ENCODE results near the gene SFR1.

DNA sequence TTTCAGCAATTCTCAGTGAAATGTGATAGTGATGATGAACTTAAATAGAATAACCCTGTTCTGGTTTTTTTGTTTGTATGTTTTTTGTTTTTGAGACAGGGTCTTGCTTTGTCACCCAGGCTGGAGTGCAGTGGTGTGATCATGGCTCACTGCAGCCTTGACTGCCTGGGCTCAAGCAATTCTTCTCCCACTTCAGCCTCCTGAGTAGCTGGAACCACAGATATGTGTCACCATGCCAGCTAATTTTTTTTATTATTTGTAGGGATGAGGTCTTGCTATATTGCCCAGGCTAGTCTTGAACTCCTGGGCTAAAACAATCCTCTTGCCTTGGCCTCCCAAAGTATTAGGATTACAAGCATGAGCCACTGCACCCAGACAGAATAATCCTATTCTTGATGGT, 22.0 kb upstream of the SFR1 start:
- TF ChIP-seq, protein P1, sequence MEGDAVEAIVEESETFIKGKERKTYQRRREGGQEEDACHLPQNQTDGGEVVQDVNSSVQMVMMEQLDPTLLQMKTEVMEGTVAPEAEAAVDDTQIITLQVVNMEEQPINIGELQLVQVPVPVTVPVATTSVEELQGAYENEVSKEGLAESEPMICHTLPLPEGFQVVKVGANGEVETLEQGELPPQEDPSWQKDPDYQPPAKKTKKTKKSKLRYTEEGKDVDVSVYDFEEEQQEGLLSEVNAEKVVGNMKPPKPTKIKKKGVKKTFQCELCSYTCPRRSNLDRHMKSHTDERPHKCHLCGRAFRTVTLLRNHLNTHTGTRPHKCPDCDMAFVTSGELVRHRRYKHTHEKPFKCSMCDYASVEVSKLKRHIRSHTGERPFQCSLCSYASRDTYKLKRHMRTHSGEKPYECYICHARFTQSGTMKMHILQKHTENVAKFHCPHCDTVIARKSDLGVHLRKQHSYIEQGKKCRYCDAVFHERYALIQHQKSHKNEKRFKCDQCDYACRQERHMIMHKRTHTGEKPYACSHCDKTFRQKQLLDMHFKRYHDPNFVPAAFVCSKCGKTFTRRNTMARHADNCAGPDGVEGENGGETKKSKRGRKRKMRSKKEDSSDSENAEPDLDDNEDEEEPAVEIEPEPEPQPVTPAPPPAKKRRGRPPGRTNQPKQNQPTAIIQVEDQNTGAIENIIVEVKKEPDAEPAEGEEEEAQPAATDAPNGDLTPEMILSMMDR (IDR thresholded peaks at IDR 0.05) = no peak
- TF ChIP-seq FOXJ3 (CRISPR knock-in tag; IDR thresholded peaks at IDR 0.05; ENCODE audit: borderline replicate concordance) (no peak), SMAD3 (CRISPR knock-in tag; IDR thresholded peaks at IDR 0.05; ENCODE audit: borderline replicate concordance) (no peak), TEAD1 (CRISPR knock-in tag; IDR thresholded peaks at IDR 0.05) (no peak)

All from WTC11 (cell line).